Heart left ventricle (tissue), 13 donors: ENCODE results near the gene VWA5B1.

Source experiments
- CTCF ChIP-seq, 12 donors: fragments of 200-600 bp; sonication (generic) in 4 of 12; IDR thresholded peaks; one replicate each; pipeline versions ENCODE4 v1.5.0 to v1.8.0; 2018 to 2022; ENCODE audit warnings: antibody characterized with exemption in 12 of 12, mild to moderate bottlenecking in 5 of 12
- POLR2A ChIP-seq, 2 donors: fragments of 450-650 bp; IDR thresholded peaks; one replicate each; pipeline ENCODE4 v1.6.1; 2017; ENCODE audit warnings: antibody characterized with exemption in 2 of 2, mild to moderate bottlenecking in 2 of 2, moderate library complexity in 2 of 2
- donor health status: ischemic (EF 13 %, LVEDD 7.1; RV severe dilation, severe dysfunction).
- donor health status: DM: no; HTN: yes; CAD: no.
- donor health status: DM: no; HTN: no; CAD: no.
- donor health status: ischemic (EF 25% LVEDD 6.9; RV normal size, moderate dysfunction).
- donor health status: ischemic (EF 25% LVEDD 5.7; RV mildly dilated, moderate dysfunction).
- donor health status: ischemic (EF 35%, LVEDD 5.7; RV mildly dilated, moderate dysfunction).
- donor health status: nonischemic (EF 11% LVEDD 7.7; RV severe dilation, severe dysfunction).
- donor health status: DM: yes; HTN: yes; CAD: no.
- donor health status: PGD.
- donor health status: ischemic (EF 29% LVEDD 5.4; RV normal size, mild dysfunction).
- donor health status: nonischemic (EF 23%, LVEDD 6.1; RV moderate dilation, normal function).

- no peak for TF ChIP-seq POLR2A (IDR thresholded peaks at IDR 0.05)
- TF ChIP-seq CTCF (IDR thresholded peaks at IDR 0.05) = no peak
These were observed 29.6 kb upstream of the VWA5B1 start for GRCh38 chr1:20261095-20261494.
